Astrocyte (in vitro differentiated cells and primary cell): Measurements from ENCODE around the gene MYH3.

Experiments used
- EZH2 ChIP-seq: IDR thresholded peaks from 2 replicates; pipeline ENCODE4 v1.6.1; 2012; ENCODE audit warnings: mild to moderate bottlenecking, low read length, inconsistent platforms; ENCODE audit not compliant: insufficient read depth
- TF ChIP-seq, protein P1 (sequence below): IDR thresholded peaks from 2 replicates; pipeline ENCODE4 v1.5.1; 2011; ENCODE audit warnings: low read depth, mild to moderate bottlenecking, inconsistent platforms, low read length, moderate library complexity; ENCODE audit not compliant: insufficient read depth

DNA sequence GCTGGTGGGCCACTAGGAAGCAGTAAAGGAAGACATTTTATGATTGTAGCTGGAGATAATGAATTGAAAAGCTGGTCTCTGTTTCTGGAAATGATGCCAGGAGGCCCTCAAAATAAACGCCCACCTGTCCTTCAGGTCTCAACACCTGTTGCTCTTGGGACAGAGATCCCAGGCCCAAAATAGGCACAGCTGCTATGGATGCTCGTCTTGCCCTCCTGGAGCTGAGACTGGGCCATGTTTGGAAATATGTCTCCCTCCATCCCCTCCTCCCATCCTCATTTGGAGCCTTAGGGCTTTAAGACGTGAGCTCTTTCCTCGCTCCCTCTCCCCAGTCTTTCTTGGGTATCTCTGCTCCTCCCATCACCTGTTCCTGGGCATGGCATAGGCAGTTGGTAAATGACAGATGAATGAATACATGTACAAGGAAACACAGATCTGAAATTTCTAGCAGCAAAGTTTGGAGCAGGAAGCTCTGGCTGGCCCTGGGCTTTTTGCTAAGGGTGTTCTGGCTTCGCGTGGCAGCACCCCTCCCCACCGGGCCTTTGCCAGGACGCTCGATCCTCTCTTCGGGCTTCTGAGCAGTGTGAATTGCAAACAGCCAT lies 33.3 kb downstream of the MYH3 start:
- TF ChIP-seq, protein P1, sequence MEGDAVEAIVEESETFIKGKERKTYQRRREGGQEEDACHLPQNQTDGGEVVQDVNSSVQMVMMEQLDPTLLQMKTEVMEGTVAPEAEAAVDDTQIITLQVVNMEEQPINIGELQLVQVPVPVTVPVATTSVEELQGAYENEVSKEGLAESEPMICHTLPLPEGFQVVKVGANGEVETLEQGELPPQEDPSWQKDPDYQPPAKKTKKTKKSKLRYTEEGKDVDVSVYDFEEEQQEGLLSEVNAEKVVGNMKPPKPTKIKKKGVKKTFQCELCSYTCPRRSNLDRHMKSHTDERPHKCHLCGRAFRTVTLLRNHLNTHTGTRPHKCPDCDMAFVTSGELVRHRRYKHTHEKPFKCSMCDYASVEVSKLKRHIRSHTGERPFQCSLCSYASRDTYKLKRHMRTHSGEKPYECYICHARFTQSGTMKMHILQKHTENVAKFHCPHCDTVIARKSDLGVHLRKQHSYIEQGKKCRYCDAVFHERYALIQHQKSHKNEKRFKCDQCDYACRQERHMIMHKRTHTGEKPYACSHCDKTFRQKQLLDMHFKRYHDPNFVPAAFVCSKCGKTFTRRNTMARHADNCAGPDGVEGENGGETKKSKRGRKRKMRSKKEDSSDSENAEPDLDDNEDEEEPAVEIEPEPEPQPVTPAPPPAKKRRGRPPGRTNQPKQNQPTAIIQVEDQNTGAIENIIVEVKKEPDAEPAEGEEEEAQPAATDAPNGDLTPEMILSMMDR: no peak
- TF ChIP-seq EZH2: no peak
